Measurements from ENCODE around the gene PLPP7. TPM values are rescaled to one million over a fixed set of nuclear protein-coding genes. Genes with fewer than 3 reads are reported as not detected.

PLPP7 gene
- total RNA-seq, 1 experiment from 2014 or later = not detected

DNA sequence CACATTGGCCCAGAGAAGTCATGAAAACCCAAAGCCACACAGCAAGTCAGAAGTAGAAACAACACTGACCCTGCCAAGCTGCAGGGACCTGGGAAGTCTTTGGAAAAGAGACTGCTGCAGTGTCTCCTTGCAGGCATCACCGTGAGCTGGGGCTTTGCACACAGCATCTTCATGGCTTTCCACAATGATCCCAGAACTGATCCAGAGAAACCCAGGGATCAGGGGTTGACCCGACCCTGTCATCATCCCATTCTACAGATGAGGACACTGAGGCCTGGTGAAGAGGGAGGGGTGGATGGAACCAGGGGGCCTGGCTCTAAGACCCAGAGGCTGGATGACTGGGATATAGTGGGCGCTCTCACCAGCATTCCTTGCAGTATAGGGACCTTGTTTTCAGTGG lies 8.9 kb upstream of the PLPP7 start:
- no peak for DNase-seq (ENCODE audit: low spot score)

- no peak for DNase-seq (ENCODE audit: low spot score)
These were observed 8.2 kb upstream of the PLPP7 start for GRCh38 chr9:131281119-131281965.

DNA sequence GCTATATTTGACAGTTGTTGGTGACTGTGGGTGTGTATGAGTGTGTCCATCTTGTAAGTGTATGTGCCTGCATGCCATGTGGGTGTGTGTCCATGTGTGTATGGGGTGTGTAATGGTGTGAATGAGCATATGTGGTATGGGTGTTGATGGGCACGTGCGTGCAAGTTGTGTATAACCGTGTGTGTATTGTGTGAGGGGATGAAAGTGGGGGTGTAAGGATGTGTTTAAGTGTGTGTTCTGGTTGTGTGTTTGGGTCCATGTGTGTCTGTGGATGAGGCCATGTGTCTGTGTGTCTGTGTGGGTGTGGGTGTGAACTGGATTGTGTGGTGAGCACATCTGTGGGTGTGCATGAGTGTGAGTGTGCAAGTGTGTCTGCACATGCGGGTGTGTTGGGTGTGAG lies 7.3 kb upstream of the PLPP7 start:
- DNase-seq (ENCODE audit: low spot score) = no peak

DNA sequence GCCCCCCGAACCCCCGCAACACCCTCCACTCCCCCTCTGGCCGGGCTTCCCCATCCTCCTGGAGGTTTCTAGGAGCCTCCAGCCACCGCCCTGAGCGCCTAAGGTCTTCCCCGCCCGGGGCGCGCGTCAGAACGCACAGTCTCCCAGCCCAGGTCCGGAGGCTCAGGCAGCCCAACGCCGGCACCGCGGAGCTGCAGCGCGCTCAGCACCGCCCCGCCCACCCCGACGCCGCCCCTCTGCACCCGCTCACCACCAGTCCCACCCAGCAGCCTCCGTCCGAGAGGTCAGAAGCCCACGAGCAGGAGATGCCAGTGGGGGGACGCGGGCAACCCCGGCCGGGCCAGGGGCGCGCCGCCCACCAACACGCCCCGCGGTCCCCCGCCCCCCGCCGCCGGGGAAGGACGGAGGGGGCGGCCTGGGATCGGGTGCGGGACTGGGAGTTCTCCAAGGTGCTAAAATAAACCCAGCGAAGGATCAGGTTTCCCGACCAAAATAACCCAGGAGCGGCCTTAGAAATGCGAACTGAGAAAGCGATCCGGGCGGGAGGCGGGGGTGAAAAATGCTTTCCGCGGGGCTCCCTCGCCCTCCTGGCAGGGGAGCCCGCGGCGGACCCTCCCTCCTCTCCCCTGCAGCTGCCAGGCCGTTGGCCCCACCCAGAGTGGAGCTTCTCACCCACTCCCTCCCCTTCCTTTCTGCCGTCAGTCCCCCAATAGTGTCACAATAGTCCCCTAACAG lies 6.7 kb upstream of the PLPP7 start:
- no peak for DNase-seq (ENCODE audit: low spot score)

- DNase-seq (ENCODE audit: low spot score) = no peak
These were observed 4.7 kb upstream of the PLPP7 start for GRCh38 chr9:131284856-131285255.

DNA sequence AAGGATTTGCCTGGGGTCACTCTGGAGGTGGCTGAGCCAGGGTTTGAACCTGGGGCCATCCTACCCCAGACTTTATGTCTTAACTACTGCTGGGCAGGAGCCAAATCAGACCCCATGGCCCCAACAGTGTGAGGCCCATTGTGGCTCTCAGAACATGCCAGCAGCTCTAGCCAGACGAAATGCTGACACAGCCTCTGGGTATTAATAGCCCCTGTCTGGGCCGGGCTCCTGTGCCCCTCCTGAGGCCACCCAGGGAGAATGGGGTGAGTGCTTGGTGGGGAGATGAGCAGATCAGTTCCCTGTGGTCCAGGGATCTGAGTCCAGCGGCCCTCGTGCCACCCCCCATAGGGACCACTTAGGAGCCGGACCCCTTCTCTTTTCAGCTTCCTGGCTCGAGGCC lies 2.2 kb upstream of the PLPP7 start:
- DNase-seq (ENCODE audit: low spot score) = no peak

- DNase-seq (ENCODE audit: low spot score) = no peak
These were observed 1.3 kb upstream of the PLPP7 start for GRCh38 chr9:131288217-131288616.

DNA sequence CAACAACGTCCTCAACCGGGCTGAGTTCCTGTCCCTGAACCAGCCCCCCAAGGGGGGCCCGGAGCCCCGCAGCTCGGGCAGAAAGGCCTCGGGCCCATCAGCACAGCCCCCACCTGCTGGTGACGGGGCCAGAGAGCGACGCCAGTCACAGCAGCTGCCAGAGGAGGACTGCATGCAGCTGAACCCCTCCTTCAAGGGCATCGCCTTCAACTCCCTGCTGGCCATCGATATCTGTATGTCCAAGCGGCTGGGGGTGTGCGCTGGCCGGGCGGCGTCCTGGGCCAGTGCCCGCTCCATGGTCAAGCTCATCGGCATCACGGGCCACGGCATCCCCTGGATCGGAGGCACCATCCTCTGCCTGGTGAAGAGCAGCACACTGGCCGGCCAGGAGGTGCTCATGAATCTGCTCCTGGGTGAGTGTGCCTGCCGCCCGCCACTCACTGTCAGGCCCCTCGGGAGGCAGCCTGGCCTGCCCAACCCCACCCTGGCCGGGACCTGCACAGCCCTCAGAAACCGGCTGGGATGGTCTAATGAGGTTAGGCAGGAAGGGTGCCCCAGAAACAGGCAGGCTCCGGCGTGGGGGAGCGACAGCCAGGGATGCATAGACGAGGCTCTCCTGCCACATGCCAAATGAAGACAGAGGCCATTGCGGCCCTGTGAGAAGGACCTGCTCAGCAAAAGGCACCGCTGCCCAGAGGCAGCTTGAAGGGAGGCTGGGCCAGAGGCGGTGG lies 678 bp downstream of the PLPP7 start:
- no peak for DNase-seq (ENCODE audit: low spot score)

GRCh38 chr9:131290767-131291370 lies 1.3 kb downstream of the PLPP7 start:
- no peak for DNase-seq (ENCODE audit: low spot score)

GRCh38 chr9:131291795-131292315 lies 2.3 kb downstream of the PLPP7 start:
- no peak for DNase-seq (ENCODE audit: low spot score)

- DNase-seq (ENCODE audit: low spot score) = no peak
These were observed 3.4 kb downstream of the PLPP7 start for GRCh38 chr9:131292937-131293336.

GRCh38 chr9:131296460-131296859 lies 6.9 kb downstream of the PLPP7 start:
- DNase-seq (ENCODE audit: low spot score) = no peak

DNA sequence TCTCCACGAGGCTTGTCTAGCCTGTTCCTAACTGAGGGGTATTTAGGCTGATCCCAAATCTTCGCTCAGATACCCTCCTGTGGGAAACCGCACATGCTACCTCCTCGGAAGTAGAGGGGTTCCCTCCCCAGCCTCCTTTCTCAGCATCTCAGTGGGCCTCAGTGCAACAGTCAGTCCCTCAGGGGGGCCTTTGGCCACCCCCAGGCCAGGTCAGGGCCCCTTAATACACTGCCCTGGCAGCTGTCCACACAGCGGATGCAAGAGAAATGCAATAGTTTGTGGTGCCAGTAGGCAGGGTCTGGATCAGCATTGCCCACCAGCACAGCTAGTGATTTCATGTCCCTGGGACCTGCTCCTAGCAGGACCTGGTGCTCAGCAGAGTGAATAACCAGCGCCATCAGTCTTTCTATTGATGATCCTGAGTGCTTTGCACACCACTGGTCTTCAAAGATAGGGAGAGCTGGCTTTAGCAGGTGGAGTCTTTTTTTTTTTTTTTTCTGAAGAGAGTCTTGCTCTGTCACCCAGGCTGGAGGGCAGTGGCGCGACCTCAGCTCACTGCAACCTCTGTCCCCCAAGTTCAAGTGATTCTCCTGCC lies 7.5 kb downstream of the PLPP7 start:
- DNase-seq (ENCODE audit: low spot score) = no peak

- no peak for DNase-seq (ENCODE audit: low spot score)
These were observed 8.4 kb downstream of the PLPP7 start for GRCh38 chr9:131297903-131298302.

DNA sequence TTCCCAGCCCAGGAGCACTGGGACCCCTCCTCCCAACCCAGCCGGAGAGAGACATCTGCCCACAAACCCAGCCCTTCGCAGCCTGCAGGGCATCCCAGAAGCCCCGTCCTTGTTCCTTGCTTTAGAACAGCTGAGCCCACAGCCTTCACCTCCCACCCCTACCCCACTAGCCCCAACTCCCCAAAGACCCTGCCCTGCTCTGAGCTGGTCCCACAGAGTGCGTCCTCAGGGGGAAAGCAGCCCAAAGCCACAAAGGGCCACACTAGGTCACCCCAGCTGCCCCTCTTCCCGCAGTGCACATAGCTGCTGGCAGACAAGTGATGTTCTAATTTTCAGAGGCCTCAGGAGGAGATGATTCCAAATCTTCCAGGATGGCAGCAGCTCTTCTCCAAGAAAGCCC lies 8.8 kb downstream of the PLPP7 start:
- no peak for DNase-seq (ENCODE audit: low spot score)

DNA sequence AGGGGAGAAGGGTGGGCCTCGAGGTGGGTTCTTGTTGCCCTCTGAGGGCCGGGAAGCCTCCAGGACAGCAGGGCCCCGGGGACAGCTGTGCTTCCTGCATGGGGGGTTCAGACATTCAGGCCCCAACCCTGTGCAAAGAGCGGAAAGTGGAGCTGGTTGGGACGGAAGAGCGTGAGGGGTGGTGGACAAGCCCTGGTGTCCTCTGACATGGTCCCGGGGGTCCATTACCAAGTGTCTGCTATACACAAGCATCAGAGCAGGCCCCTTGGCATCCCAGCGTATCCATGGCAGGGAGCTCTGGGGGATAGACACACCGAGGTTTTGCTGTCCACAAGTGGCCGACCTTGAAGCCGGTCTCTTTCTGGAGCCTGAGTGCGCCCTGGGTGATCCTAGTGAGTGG lies 9.3 kb downstream of the PLPP7 start:
- no peak for DNase-seq (ENCODE audit: low spot score)

DNA sequence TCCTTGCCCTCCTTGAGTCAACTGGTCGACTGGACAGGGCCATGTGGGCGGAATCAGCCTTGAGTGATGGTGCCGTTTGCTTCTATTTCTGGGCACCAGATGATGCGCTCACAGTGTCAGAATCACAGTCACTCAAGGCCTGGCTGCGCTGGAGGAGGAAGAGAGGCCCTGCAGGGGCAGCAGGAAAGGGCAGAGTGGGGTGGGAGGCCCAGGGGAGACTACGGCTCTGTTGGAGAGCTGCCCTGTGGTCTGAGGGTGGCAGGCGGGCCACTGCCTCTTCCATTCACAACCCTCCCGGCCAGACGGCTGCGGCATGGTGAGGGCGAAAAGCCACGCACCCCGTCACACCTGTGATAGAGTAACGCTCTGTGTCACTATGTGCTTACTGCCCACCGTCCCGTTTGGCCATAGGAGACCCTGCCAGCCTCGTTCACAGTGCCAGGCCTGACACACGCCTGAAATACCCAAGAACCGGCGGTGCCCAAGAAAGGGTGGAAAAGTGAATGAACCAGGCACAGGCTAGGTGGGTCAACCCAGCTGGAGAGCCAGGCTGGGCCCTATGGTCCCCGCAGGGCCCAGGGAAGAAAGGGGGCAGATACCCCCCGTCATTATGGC lies 9.9 kb downstream of the PLPP7 start:
- DNase-seq (ENCODE audit: low spot score) = no peak

DNA sequence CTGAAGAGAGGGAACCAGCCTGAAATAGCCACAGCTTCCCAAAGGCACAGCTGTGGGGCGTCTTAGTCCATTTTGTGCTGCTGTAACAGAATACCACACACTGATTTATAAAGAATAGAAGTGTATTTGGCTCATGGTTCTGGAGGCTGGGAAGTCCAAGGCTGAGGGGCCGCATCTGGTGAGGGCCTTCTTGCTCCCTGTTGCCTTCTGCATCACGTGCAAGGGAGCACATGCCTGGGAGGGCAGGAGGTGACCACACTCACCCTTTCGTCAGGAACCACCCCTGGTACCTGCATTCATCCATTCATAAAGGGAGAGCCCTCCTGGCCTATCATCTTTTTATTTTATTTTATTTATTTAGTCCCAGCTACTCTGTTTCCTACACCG lies 10.4 kb downstream of the PLPP7 start:
- no peak for DNase-seq (ENCODE audit: low spot score)

DNA sequence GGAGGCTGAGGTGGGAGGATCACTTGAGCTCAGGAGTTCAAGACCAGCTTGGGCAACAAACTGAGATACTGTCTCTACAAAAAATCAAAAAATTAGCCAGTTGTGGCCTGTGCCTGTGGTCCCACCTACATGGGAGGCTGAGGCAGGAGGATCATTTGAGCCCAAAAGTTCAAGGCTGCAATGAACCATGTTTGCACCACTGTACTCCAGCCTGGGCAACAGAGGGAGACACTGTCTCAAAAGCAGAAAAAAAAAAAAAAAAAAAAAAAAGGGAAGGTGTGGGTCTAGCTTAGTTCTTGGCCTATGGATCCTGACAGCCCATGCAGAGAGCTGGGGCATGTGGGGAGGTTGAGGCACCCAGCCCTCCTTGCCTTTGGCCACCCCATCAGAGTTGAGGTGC lies 10.9 kb downstream of the PLPP7 start:
- DNase-seq (ENCODE audit: low spot score) = no peak

DNA sequence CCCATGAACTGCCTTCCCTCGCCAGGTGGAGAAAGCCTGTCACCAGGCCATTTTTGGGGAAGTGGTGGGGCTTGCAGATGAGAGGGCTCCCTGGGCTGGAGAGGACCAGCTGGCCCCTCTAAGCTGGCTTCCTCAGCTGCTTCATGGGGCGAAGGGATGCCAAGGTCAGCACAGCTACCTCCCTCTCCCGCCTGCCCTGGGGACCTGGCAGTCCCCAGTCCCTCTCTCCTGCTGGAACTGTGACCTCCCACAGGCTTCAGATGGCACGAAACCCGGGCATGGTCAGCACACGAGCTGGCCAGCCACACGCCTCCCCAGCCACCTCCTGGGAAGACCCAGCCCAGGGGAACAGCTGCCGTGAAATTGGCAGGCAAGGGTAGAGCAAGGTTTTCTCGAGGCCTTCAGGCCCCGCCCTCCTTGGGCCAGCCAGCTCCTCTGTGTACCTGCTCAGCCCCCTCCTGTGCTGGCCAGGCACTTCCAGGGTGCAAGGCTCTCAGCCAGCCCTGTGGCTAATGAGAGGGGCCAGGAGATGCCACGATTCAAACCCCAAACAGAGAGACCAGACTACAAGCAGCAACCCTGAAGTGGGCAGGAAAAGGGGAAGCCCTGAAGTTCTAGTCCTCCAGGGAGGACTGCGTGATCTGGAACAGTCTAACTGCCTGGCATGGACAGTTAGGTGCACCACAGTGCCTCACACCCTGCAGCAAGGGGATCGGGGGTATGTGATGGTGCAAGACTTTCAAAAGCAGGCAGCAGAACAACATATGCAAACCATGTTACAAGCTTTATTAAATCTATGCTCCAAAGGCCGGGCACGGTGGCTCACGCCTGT lies 12.9 kb downstream of the PLPP7 start:
- no peak for DNase-seq (ENCODE audit: low spot score)
